GDM1 (cell line): ENCODE results near the gene PFN3.

ENCODE experiments used
- DNase-seq: peaks from one replicate; lab custom pipeline; 2025; lab: John Stamatoyannopoulos, UW

PFN3 gene

GRCh38 chr5:177437623-177438022 is 37.2 kb upstream of the PFN3 start:
- no peak for DNase-seq

- no peak for DNase-seq
Observed at GRCh38 chr5:177435847-177436536, 35.5 kb upstream of the PFN3 start.

- DNase-seq = no peak
Observed at GRCh38 chr5:177434942-177435738, 34.7 kb upstream of the PFN3 start.

DNA sequence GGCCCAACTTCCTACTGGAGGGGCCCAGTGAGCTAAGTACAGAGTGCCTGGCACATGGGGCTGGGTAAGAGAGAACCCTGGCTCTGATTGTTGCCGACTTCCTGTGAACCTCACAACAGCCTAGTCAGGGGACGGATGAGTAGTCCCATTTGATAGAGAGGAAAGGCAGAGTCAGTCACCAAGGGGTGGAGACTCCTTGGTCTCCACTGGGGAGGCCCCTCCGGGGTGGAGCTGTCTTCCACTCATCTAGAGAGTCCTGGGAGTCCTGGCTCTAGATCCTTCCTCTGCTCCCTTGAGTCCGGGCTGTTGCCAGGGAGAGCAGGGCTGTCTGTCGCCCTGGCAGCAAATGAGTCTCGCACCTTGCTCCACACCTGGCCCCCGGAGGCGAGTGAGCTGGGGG is 34.0 kb upstream of the PFN3 start:
- DNase-seq = no peak

DNA sequence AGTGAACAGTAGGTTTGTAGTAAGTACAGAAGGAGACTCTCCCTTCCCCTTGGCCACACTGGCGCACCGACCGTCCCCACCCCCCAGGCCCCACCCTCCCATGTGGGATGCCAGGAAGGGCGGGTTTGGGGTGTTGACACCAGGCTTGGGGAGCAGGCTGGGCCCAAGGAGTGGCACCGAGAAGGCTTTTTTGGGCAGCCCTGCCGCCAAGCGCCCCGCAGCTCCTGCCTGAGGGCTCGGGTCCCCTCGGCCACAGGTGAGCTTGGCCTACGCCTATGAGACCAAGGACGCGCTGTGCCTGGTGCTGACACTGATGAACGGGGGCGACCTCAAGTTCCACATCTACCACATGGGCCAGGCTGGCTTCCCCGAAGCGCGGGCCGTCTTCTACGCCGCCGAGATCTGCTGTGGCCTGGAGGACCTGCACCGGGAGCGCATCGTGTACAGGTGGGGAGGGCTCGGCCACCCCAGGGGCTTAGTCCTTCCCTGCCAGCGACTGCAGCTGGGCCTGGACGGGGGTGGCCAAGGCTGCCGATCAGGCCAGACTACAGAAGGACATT is 33.3 kb upstream of the PFN3 start:
- DNase-seq = no peak

DNA sequence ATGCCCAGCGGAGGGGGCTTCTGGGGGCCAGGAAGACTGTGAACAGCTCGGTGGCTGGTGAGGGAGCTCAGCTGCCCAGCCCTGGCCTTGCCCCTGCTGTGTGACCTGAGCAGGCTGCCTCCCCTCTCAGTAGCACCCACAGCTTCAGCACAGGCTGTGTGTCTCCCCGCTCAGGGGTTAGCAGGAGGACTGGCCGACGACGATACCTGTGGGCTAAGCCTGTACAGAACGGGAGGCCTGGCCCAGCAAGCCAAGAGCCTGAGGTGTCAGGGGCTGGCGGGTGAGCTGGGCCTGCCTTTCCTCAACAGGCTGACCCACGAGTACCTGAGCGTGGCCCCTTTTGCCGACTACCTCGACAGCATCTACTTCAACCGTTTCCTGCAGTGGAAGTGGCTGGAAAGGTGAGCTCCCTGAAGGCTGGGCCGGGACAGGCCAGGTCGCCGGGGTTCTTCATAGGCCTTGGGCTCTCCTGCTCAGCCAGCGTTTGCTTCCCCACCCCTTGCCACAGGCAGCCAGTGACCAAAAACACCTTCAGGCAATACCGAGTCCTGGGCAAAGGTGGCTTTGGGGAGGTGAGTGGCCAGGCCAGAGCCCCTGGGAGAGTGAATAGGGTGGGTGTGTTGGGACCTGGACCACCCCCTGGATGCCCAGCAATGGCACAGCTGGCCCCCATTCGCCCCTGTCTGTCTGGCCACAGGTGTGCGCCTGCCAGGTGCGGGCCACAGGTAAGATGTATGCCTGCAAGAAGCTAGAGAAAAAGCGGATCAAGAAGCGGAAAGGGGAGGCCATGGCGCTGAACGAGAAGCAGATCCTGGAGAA is 32.6 kb upstream of the PFN3 start:
- DNase-seq = no peak

- no peak for DNase-seq
Observed at GRCh38 chr5:177432143-177432838, 31.8 kb upstream of the PFN3 start.

GRCh38 chr5:177431317-177432142 is 31.1 kb upstream of the PFN3 start:
- DNase-seq = no peak

- no peak for DNase-seq
Observed at GRCh38 chr5:177430972-177431316, 30.5 kb upstream of the PFN3 start.

DNA sequence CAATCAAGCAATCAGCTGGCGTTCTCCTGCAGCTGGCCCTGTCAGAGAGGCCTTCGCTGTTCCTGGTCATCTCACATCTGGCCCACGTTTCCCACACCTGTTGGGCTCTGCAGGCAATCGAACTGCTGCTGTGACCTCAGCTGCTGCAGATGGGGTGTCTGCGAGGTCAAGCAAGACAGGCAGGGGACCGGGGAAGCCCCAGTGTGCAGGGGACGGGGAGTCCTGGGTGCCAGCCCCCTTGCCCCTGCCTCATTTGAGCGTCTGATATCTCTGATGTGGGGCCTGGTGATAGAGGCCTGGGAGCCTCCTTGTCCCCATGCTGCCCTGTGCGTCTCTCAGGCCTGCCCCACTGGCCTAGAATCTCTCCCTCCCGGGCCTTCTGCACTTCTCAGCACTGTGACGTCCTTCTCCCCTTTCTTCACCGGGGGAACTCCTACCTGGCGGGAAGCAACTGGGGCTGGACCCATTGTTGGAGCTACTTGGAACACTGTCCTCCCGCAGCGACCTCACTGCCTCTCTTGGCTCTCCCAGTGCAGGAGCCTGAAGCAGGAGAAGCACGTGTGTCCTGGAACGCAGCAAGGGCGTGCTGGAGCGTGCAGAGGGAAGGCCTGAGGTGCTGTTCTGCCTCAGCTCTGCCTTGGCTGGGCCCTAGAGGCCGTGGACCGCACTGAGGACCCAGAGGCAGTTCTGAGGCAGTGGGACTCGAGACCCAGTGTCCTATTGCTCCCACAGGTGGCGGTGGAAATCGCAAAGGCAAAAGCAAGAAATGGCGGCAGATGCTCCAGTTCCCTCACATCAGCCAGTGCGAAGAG is 29.9 kb upstream of the PFN3 start:
- DNase-seq = no peak

DNA sequence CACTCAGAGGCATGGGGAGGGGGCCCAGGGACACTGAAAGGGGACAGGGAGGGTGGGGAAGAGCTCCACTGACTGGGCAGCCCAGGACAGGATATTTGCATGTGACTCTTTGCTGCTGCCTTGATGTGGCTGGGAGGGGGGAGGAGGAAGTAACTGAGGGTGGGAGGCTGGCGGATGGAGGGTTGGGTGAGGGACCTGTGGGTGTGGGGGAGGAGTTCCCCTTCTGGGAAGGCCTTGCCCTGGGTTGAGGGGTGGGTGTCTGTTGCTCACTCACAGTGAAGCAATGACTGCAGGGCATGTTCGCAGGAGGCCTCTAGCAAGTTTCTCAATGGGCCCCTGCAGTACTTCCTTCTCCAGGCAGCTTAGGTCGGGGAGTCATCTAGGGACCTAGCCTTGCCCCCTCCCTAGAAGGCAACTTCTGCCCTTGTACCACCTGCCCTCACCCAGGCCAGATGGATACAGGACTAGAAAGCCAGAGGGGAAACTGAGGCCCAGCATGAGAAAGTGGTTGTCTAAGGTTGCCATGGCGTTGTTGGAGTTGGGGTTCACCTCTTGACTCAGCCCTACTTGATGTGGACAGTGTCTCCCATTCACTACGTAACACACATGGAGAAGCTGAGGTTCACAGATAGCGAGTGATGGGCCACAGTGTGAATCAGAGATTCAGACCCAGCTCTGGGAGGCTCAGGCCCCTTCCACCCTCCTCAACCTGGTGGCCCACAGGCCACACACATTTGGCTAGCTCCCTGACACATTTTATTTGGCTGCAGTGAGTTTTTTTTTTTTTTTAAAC is 29.0 kb upstream of the PFN3 start:
- DNase-seq = peak; percentile 86

DNA sequence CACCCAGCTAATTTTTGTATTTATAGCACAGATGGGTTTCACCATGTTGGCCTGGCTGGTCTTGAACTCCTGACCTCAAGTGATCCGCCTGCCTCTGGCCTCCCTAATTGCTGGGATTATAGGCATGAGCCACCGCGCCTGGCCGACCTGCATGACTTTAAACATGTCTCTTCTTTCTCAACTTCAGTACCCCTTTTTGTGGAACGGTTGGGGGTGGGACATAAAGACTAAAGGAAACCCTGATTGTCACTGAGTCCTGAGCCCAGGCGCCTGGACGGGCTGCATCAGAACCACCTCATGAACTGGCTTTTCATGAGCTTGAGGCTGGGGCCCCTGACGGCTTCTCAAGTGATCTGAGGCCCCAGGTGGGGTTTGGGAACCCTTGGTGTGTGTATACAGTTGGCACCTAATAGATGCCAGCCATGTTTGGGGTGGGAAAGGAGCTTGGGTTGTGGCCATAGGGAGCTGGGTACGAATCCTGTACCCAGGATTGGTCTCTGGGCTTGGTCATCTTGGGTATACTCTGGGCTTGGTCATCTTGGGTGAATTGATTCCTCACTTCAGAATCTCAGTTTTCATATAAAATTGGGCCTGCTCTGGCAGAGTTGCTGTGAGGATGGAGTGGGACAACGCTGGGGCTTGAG is 28.2 kb upstream of the PFN3 start:
- DNase-seq = no peak

GRCh38 chr5:177427919-177428573 is 27.6 kb upstream of the PFN3 start:
- no peak for DNase-seq

GRCh38 chr5:177427211-177427822 is 26.9 kb upstream of the PFN3 start:
- DNase-seq = no peak

DNA sequence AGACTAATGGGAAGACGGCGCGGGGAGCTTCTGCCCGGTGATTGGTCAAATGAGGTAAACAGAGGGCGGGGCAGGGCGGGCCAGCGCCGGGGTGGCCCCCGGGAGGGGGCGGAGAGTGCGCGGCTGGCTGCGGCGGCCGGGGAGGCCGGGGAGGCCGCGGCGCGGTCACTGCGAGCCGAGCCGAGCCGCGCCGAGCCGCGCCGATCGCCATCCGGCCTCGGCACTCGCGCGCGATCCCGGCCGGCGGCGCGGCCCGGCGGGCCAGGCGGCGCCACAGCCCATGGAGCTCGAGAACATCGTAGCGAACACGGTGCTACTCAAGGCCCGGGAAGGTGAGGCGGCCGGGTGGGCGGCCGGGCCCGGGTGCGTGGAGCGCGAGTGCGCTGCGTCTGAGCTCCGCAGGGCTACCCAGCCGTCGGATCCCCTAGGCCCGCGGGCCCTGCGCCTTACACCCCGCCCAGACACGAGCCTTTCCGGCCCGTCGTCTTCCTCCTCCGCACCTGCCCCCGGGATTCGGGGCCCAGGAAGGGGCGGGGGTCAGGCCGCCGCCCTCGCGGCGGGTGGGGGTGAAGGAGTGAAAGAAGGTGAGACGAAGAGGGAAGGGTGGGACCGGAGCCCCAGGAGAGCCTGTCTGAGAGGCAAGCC is 26.2 kb upstream of the PFN3 start, which contains the start of gene GRK6:
Gene GRK6 (plus strand): TSS at position 111 of the 645 bp plus-strand sequence. CDS start 170 bp downstream, at position 281.
- DNase-seq = no peak

DNA sequence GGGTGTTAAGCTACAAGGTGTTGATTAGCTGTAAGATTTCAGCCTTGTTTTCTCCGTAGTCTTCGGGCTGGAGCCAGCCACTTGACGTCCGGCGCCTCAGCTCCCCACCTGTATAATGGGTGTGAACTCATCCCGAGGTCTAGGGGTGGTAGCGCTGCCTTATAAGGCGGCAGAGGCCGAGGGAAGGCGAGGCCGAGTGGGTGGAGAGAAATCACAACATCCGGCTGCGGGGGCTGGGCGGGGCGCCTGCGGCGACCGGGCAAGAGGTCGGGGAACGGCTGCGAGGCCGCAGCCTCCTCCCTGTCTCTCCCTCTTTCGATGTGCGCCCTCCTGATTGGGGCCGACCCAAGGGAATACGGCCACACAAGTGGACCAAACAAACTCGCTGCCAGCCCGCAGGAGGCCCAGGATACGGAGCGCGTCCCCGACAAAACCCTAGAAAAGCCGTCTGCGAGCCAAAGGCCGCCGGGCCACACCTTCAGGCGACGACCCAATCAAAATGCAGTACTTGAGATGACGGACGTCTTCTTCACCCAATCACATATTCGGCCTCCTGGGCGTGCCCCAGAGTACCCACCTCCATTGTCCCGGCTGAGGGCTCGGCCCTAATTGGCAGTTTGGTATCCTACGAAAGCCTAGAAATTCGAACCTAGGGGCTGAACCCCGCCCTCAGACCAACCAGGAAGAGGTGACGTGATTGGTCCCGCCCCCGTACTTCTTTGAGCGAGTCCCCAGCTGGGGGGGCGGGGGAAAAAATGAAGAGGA is 25.5 kb upstream of the PFN3 start:
- DNase-seq = peak; percentile 100
